ENCODE results near the gene P4HTM. TPM values are rescaled to one million over a fixed set of nuclear protein-coding genes. Genes with fewer than 3 reads are reported as not detected.
"Not testable (repeated sequence)": the region's sequence is repeated elsewhere in the genome, so short reads cannot be mapped to it uniquely, and the experiment has no call there.

The P4HTM gene
- total RNA-seq, 1 experiment from 2014 or later = 0.36 TPM

DNA sequence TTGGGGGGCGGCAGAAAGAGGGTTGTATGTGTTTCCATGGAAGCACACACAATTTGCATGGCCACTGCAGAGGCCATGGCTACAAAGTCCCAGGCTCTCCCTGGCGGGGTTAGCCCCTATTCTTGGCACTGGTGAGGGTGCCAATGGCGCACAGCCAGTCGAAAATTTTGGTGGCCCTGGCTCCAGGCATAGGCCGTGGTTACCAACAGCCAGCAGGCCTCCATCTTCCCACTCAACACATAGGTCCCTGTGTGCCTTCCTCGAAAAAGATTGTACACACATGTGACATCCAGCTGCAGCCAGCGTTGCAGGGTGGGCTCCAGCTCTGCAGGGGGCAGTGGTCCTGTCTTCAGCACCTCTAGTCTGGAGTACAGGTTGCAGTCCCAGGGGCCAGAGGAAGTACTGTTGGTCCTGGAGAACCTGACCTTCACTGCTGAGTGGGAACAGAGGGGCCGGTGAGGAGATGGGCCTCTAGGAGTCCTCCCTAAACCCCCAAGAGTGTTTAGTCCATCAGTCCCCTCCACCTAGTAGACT lies 7.1 kb downstream of the P4HTM start:
- Histone ChIP-seq H3K4me1 (no peaks in the 10 kb centered on the region), H3K36me3 (no peaks in the 10 kb centered on the region), H3K9me3 (replicated peaks) (no peaks in the 10 kb centered on the region), H3K4me3 (no peak overlapping the region), H3K27me3 (no peaks in the 10 kb centered on the region), H3K27ac (no peak overlapping the region)
- DNase-seq = no peak

GRCh38 chr3:48997714-48998637 lies 7.9 kb downstream of the P4HTM start:
- no peaks in the 10 kb centered on the region for H3K36me3 ChIP-seq
- no peaks in the 10 kb centered on the region for H3K9me3 ChIP-seq (replicated peaks)
- H3K4me1 ChIP-seq = no peaks in the 10 kb centered on the region
- no peak overlapping the region for H3K27ac ChIP-seq
- no peak for DNase-seq
- H3K27me3 ChIP-seq = no peaks in the 10 kb centered on the region
- H3K4me3 ChIP-seq = no peak overlapping the region

GRCh38 chr3:48999085-48999858 lies 9.2 kb downstream of the P4HTM start:
- Histone ChIP-seq H3K9me3 (replicated peaks) (no peaks in the 10 kb centered on the region), H3K27me3 (no peaks in the 10 kb centered on the region), H3K27ac (no peak overlapping the region), H3K36me3 (no peaks in the 10 kb centered on the region), H3K4me1 (no peaks in the 10 kb centered on the region), H3K4me3 (no peak overlapping the region)
- DNase-seq = no peak

GRCh38 chr3:49001155-49001554 lies 11.1 kb downstream of the P4HTM start:
- H3K27me3 ChIP-seq = no peaks in the 10 kb centered on the region
- H3K9me3 ChIP-seq (replicated peaks) = no peaks in the 10 kb centered on the region
- DNase-seq = no peak
- H3K4me3 ChIP-seq = no peak overlapping the region
- no peaks in the 10 kb centered on the region for H3K36me3 ChIP-seq
- H3K27ac ChIP-seq = no peak overlapping the region
- no peaks in the 10 kb centered on the region; the same call in 1 of the 2 replicates for H3K4me1 ChIP-seq

DNA sequence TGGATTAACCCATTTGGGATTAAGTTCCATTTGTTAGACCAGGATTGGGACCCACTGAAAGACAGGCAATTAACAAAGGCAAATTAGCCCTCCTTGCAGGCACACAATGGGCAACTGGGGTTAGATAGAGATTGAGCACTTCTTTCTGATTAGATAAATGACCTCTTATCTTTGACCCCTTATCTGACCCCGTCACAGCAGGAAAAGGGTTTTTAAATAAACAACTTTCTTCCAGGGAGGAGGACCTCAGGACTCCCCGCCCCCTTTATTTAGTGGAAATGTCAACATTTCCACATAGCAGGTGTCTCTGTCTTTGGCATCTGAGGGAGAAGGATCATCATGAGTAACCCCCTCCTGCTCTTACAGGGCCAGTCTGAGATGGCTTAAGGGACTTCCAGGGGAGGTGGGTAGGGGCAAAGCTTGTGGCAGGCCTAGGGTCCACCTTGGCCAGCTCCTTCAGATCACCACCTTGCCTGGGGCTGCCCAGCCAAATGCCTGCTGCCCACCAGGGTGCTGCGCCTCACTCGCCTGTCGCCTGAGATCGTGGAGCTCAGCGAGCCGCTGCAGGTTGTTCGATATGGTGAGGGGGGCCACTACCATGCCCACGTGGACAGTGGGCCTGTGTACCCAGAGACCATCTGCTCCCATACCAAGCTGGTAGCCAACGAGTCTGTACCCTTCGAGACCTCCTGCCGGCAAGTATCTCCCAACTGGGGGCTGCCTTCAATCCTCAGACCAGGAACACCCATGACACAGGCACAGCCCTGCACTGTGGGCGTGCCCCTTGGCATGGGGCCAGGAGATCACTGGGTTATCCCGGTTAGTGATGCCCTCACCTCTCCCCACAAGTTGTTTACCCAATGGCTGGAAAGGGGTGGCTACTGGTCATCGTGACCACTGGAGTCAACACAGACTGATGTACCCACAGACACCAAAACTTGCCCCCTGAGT lies 14.6 kb downstream of the P4HTM start:
- Histone ChIP-seq H3K27me3 (no peaks in the 10 kb centered on the region), H3K36me3 (peaks cover 2% of the 10 kb centered on the region; the same call in 1 of the 2 replicates), H3K4me1 (no peaks in the 10 kb centered on the region; the same call in 1 of the 2 replicates), H3K4me3 (no peak overlapping the region), H3K27ac (no peak overlapping the region), H3K9me3 (replicated peaks) (no peaks in the 10 kb centered on the region)
- no peak for DNase-seq

GRCh38 chr3:49005303-49005680 lies 15.3 kb downstream of the P4HTM start:
- Histone ChIP-seq H3K4me1 (no peaks in the 10 kb centered on the region; the same call in 1 of the 2 replicates), H3K27me3 (no peaks in the 10 kb centered on the region), H3K4me3 (no peak overlapping the region), H3K9me3 (replicated peaks) (no peaks in the 10 kb centered on the region), H3K36me3 (peaks cover 2% of the 10 kb centered on the region; the same call in 1 of the 2 replicates), H3K27ac (no peak overlapping the region)
- DNase-seq = no peak

DNA sequence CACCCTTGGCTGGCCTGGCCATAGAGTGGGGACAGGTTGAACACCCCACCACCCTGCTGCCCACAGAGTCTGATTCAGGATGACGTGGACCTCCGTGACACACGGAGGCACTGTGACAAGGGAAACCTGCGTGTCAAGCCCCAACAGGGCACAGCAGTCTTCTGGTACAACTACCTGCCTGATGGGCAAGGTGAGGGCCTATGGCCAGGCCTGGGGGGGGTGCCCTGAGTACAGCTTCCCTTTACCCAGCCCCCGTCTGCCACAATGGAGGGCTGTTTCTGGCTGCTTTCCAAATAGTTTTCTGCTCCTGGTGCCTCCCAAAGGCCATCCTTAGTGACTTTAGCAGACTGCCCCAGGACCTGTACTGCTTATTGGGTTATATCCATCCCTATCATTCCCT lies 16.0 kb downstream of the P4HTM start:
- no peak overlapping the region for H3K27ac ChIP-seq
- H3K36me3 ChIP-seq = peaks cover 2% of the 10 kb centered on the region; the same call in 1 of the 2 replicates
- no peak for DNase-seq
- H3K4me3 ChIP-seq = peak overlapping the region; percentile 98
- no peaks in the 10 kb centered on the region for H3K27me3 ChIP-seq
- no peaks in the 10 kb centered on the region; the same call in 1 of the 2 replicates for H3K4me1 ChIP-seq
- no peaks in the 10 kb centered on the region for H3K9me3 ChIP-seq (replicated peaks)

- Histone ChIP-seq H3K9me3 (replicated peaks) (no peaks in the 10 kb centered on the region), H3K36me3 (peaks cover 2% of the 10 kb centered on the region; the same call in 1 of the 2 replicates), H3K4me3 (peak overlapping the region; percentile 98), H3K27me3 (no peaks in the 10 kb centered on the region), H3K27ac (peak overlapping the region; percentile 90), H3K4me1 (no peaks in the 10 kb centered on the region; the same call in 1 of the 2 replicates)
- peak in 1 of 2 experiments; percentile 20 for DNase-seq
These were observed 16.5 kb downstream of the P4HTM start for GRCh38 chr3:49006408-49007067.

DNA sequence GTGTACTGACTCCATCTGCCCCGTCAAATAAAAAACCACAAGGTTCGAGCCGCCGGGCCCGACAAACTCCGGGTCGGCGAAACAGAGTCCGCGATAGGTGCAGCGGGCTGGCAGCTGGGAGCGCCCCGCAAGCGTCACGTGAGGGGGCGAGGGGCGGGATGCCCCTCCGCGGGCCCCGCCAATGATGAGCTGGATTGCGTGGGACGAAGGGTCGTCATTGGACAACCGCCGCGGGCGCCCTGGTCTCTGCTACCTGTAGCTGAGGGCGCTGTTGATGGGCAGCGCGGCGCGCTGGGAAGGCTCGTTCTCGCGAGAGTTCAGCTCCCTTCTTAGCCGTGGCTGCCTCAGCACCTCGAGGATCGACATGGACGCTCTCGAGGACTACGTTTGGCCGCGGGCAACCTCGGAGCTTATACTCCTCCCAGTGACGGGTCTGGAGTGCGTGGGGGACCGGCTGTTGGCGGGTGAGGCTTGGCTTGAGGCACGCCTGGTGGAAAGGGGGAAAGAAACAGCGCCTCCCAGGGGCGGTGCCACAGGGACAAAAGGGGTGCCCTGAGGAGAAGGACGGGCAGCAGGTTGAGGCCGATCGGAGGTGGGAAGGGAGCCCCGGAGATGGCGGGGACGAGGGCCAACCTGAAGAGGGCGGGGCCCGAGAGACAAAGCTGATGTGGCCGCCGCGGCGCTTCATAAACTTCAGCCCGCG lies 17.2 kb downstream of the P4HTM start, which contains the start of gene WDR6:
WDR6 (plus strand) TSS at position 324 of the 703 bp plus-strand sequence; CDS start at position 365, 41 bp downstream.
- peak within 1 kb of the TSS; percentile 98 for H3K4me3 ChIP-seq
- DNase-seq = peak; percentile 97 to 98
- no peaks in the 10 kb centered on the region; the same call in 1 of the 2 replicates for H3K4me1 ChIP-seq
- H3K27me3 ChIP-seq = no peaks in the 10 kb centered on the region
- no peaks in the 10 kb centered on the region for H3K9me3 ChIP-seq (replicated peaks)
- H3K36me3 ChIP-seq = peaks cover 6% of the 10 kb centered on the region; the same call in 1 of the 2 replicates
- H3K27ac ChIP-seq = peak within 1 kb of the TSS; percentile 90

DNA sequence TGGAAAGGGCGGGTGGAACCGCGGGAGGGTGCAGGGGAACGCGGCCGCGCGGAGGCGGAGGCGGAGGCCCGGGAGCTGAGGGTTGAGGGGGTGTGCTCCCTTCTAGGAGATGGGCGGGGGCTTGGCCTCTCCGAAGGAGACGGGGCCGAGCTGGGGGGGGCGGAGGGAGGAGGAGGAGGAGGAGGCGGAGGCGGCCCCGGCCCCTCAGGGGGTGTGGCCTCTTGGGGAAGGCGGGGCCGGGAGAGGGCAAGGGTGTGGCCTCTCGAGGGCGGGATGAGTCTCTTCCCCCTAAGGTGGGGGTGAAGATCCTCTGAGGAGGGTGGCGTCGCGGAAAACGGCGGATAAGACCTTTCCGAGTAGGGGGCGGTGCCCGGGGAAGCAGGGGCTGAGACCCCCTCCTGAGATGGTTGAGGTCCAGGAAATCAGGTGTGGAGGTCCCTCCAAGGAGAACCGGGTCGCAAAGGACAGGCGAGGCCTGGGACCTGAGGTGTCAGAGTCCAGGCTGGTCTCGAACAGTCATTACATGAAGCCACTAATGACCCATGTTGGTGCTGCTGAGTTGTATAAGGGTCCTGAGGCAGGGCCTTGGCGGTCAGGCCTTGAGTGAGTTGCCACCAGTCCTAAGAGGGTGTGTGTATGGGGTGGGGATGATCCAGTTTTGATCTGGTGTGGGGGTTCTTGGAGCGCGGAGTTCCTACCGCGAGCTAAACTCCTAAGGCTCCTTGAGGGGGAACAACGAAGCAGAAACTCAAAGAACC lies 17.9 kb downstream of the P4HTM start:
- H3K27ac ChIP-seq = peak overlapping the region; percentile 90
- peak; percentile 79 to 83 for DNase-seq

DNA sequence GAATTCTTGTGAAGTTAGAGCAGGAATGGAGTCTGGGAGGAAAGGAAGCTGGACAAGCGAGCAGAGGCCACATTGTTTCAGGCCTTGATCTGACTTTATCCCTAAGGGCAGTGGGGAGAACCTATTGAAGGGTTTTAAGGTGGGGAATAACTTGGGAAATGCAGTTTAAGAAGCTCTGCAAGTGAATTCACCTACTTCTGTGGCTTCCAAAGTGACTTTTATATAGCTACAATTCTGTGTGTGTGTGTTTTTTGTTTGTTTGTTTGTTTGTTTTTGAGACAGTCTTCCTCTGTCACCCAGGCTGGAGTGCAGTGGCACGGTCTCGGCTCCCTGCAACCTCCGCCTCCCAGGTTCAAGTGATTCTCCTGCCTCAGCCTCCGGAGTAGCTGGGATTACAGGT lies 18.6 kb downstream of the P4HTM start:
- H3K4me3 ChIP-seq; H3K36me3 ChIP-seq; H3K9me3 ChIP-seq (replicated peaks); DNase-seq; H3K4me1 ChIP-seq; H3K27me3 ChIP-seq; H3K27ac ChIP-seq: not testable (repeated sequence)

More for the DNA sequence above, 17.9 kb downstream of the P4HTM start:
- Histone ChIP-seq H3K4me3 (peak overlapping the region; percentile 98), H3K36me3 (peaks cover 6% of the 10 kb centered on the region; the same call in 1 of the 2 replicates), H3K27me3 (no peaks in the 10 kb centered on the region), H3K9me3 (replicated peaks) (no peaks in the 10 kb centered on the region), H3K4me1 (no peaks in the 10 kb centered on the region; the same call in 1 of the 2 replicates)

DNA sequence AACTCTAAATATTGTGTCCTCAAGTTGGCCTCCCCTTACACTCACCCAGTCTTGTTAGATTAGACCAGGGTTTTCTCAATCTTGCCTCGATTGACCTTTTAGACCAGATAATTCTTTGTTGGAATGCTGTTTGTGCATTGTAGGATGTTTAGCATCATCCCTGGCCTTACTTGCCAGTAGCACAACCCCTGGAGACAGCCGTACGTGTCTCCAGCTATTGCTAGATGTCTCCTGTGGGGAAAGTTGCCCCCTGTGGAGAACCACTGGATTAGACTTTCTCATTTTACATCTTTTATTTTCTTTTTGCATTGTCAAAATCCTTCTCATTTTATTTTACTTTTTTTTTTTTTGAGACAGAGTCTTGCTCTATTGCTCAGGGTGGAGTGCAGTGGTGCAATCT lies 19.4 kb downstream of the P4HTM start:
- Histone ChIP-seq H3K27ac (no peak overlapping the region), H3K4me3 (no peak overlapping the region), H3K27me3 (no peaks in the 10 kb centered on the region), H3K36me3 (peaks cover 14% of the 10 kb centered on the region), H3K9me3 (replicated peaks) (no peaks in the 10 kb centered on the region), H3K4me1 (no peaks in the 10 kb centered on the region; the same call in 1 of the 2 replicates)
- DNase-seq = no peak

All from SJCRH30 (cell line).